CD4-positive, alpha-beta T cell (primary cell): ENCODE results near the gene ZNF23. TPM values are rescaled to one million over a fixed set of nuclear protein-coding genes. Genes with fewer than 3 reads are reported as not detected.
A peak's percentile ranks its signal among the peaks of the same experiment; 100 is the strongest.

Experiments
- ATAC-seq: fragments of 200-7000 bp; cut with Tn5 transposase; one replicate; pipeline ENCODE4 v1.10.0; 2022; ENCODE audit warnings: mild to moderate bottlenecking; ENCODE audit not compliant: poor library complexity
- CTCF ChIA-PET: fragments of 350-600 bp; sonication (Branson Sonifier 250); formaldehyde crosslinking; loops from one replicate; lab custom pipeline; 2021; ENCODE audit warnings: antibody characterized with exemption, inconsistent platforms; lab: Charles Lee
- POLR2A ChIA-PET: fragments of 350-600 bp; sonication (Branson Sonifier 250); formaldehyde crosslinking; loops from one replicate; lab custom pipeline; 2021; ENCODE audit warnings: antibody characterized with exemption, inconsistent platforms; lab: Charles Lee
- DNase-seq, 14 experiments: peaks; one replicate each; pipeline ENCODE4 v3.0.0-alpha.2; 2013 to 2020; ENCODE audit warnings: mixed read lengths in 2 of 14
- H3K27ac ChIP-seq, 2 donors: one replicate each; pipeline versions ENCODE4 v1.5.1 to v1.7.0; 2013; ENCODE audit warnings: low read length in 2 of 2, low read depth in 1 of 2, mild to moderate bottlenecking in 1 of 2
- H3K27me3 ChIP-seq, 2 experiments: 1 replicate in 1 of 2; 2 replicates in 1 of 2; pipeline versions ENCODE4 v1.6.1 to v1.7.0; 2013; ENCODE audit warnings: low read length in 2 of 2, control low read depth in 1 of 2, mild to moderate bottlenecking in 1 of 2, moderate library complexity in 1 of 2; ENCODE audit not compliant: insufficient read depth in 2 of 2, control insufficient read depth in 1 of 2
- H3K36me3 ChIP-seq: one replicate; pipeline ENCODE4 v1.6.1; 2013; ENCODE audit warnings: low read length, control low read depth; ENCODE audit not compliant: insufficient read depth
- H3K4me1 ChIP-seq: one replicate; pipeline ENCODE4 v1.6.1; 2013; ENCODE audit warnings: low read length, control low read depth; ENCODE audit not compliant: insufficient read depth
- H3K4me3 ChIP-seq: one replicate; pipeline ENCODE4 v1.5.1; 2013; ENCODE audit warnings: mild to moderate bottlenecking, low read length, moderate library complexity
- H3K9me3 ChIP-seq, 2 experiments: 1 replicate in 1 of 2; 2 replicates in 1 of 2; pipeline versions ENCODE4 v1.6.1 to v1.7.0; 2013; ENCODE audit warnings: low read length in 2 of 2, mild to moderate bottlenecking in 2 of 2, control low read depth in 1 of 2, moderate library complexity in 1 of 2; ENCODE audit not compliant: control insufficient read depth in 1 of 2, insufficient read depth in 1 of 2
- H3K27ac Mint-ChIP-seq: one replicate; pipeline ENCODE4 v1.8.0; 2020; ENCODE audit warnings: mixed read lengths
- H3K27me3 Mint-ChIP-seq: one replicate; pipeline ENCODE4 v1.8.0; 2021; ENCODE audit warnings: mixed read lengths
- H3K36me3 Mint-ChIP-seq: one replicate; pipeline ENCODE4 v1.8.0; 2021; ENCODE audit warnings: low read depth, mixed read lengths
- H3K4me1 Mint-ChIP-seq: one replicate; pipeline ENCODE4 v1.8.0; 2021; ENCODE audit warnings: low read depth, mixed read lengths
- H3K4me3 Mint-ChIP-seq: one replicate; pipeline ENCODE4 v1.8.0; 2020; ENCODE audit warnings: mild to moderate bottlenecking, mixed read lengths
- H3K9me3 Mint-ChIP-seq: one replicate; pipeline ENCODE4 v1.8.0; 2020; ENCODE audit warnings: mixed read lengths
- intact Hi-C, 2 experiments: fragments of 100-400 bp; cut with DNase I in 1 of 2; cut with micrococcal nuclease in 1 of 2; formaldehyde crosslinking; loops; one replicate each; pipeline versions ENCODE4 v1.15.1 to v1.9.0; 2023 to 2025; cut with DNase I, micrococcal nuclease
- total RNA-seq, 174 experiments: library from RNA in 2 of 174; stranded (reverse) in 2 of 174; gene quantifications; one replicate each; pipeline ENCODE4 v1.2.3 and lab custom pipeline; 2021 to 2026
- TF ChIP-seq, protein P1 (sequence below): fragments of 200-600 bp; IDR thresholded peaks from one replicate; pipeline ENCODE4 v1.8.0; 2022; ENCODE audit warnings: antibody characterized with exemption, mild to moderate bottlenecking

ZNF23 gene
- total RNA-seq, 2 experiments from 2014 or later: 7.0 to 8.4 TPM

GRCh38 chr16:71428385-71428784, 33.7 kb downstream of the ZNF23 start:
- TF ChIP-seq, protein P1, sequence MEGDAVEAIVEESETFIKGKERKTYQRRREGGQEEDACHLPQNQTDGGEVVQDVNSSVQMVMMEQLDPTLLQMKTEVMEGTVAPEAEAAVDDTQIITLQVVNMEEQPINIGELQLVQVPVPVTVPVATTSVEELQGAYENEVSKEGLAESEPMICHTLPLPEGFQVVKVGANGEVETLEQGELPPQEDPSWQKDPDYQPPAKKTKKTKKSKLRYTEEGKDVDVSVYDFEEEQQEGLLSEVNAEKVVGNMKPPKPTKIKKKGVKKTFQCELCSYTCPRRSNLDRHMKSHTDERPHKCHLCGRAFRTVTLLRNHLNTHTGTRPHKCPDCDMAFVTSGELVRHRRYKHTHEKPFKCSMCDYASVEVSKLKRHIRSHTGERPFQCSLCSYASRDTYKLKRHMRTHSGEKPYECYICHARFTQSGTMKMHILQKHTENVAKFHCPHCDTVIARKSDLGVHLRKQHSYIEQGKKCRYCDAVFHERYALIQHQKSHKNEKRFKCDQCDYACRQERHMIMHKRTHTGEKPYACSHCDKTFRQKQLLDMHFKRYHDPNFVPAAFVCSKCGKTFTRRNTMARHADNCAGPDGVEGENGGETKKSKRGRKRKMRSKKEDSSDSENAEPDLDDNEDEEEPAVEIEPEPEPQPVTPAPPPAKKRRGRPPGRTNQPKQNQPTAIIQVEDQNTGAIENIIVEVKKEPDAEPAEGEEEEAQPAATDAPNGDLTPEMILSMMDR: no peak
- H3K27me3 ChIP-seq: peaks cover 11 to 42% of the 10 kb centered on the region in 2 experiments
- Mint-ChIP-seq H3K4me3 (no peak overlapping the region), H3K4me1 (no peaks in the 10 kb centered on the region), H3K27ac (no peak overlapping the region), H3K9me3 (no peaks in the 10 kb centered on the region), H3K27me3 (peaks cover 61% of the 10 kb centered on the region), H3K36me3 (no peaks in the 10 kb centered on the region)
- no peaks in the 10 kb centered on the region for H3K4me1 ChIP-seq
- H3K9me3 ChIP-seq: peaks cover 0 to 8% of the 10 kb centered on the region in 2 experiments
- POLR2A ChIA-PET: no interaction called here
- no peak overlapping the region for H3K4me3 ChIP-seq
- H3K27ac ChIP-seq: no peak overlapping the region
- ATAC-seq (no peak), DNase-seq (no peak)
- H3K36me3 ChIP-seq: no peaks in the 10 kb centered on the region
- intact Hi-C loops: no loop called here
- CTCF ChIA-PET: interaction anchor here (1.9 kb wide), 1 partner anchor 15 kb away, joined by 7 read pairs; no protein-coding TSS in a partner anchor

- Histone ChIP-seq H3K4me1 (no peaks in the 10 kb centered on the region), H3K36me3 (no peaks in the 10 kb centered on the region), H3K27ac (no peak overlapping the region), H3K4me3 (peak overlapping the region; percentile 45), H3K27me3 (peaks cover 11 to 42% of the 10 kb centered on the region in 2 experiments), H3K9me3 (peaks cover 0 to 8% of the 10 kb centered on the region in 2 experiments)
- ChIA-PET POLR2A (no interaction called here), CTCF (no interaction called here)
- intact Hi-C loops: no loop called here
- ATAC-seq (no peak), DNase-seq (no peak)
- H3K27ac Mint-ChIP-seq: no peak overlapping the region
- peaks cover 63% of the 10 kb centered on the region for H3K27me3 Mint-ChIP-seq
- TF ChIP-seq, protein P1: no peak
- H3K9me3 Mint-ChIP-seq: no peaks in the 10 kb centered on the region
- no peaks in the 10 kb centered on the region for H3K36me3 Mint-ChIP-seq
- H3K4me1 Mint-ChIP-seq: no peaks in the 10 kb centered on the region
- no peak overlapping the region for H3K4me3 Mint-ChIP-seq
Observed at GRCh38 chr16:71426880-71427615, 35.0 kb downstream of the ZNF23 start.

DNA sequence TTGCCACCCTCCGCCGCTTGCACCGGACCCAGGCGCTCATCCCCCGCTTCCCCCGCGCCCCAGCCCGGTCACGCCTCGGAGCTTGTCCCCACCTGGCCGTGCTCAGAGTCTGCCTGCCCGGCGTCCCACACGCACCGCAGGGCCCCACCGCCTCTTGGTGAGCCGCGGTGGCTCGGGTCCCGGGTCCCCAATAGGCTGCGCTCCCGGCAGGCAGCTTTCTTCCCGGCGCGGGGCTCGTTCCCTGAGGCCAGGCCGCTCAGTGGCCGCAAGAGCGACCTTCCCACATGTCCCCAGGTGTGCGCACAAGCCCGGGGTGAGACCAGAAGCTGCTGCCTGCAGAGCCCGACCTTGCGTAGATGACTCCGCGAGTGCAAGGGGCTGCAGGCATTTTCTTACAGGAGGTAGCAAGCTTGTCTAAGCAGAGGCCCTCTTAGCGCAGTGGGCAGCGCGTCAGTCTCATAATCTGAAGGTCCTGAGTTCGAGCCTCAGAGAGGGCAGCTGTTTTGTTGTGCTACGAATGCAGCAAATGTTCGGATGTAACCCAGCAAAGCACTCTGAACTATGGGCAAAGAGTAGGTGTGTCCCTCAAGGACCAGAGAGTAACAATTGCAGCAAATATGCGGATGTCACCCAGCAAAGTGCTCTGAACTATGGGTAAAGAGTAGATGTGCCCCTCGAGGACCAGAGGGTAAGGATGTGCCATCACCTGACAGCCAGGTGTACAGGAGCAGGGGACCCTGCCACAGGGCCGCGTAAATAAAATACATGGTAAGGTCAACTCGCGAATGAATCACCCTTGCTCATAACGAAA, 35.8 kb downstream of the ZNF23 start:
- no peaks in the 10 kb centered on the region for H3K36me3 Mint-ChIP-seq
- H3K36me3 ChIP-seq: no peaks in the 10 kb centered on the region
- ChIA-PET CTCF (no interaction called here), POLR2A (no interaction called here)
- peak overlapping the region; percentile 59 for H3K27ac Mint-ChIP-seq
- DNase-seq (peak in 7 of 14 experiments; percentile 8 to 81 (median 23)), ATAC-seq (peak; percentile 70)
- no peak overlapping the region for H3K27ac ChIP-seq
- H3K4me3 Mint-ChIP-seq: peak overlapping the region; percentile 72
- no peaks in the 10 kb centered on the region for H3K4me1 Mint-ChIP-seq
- peaks cover 63% of the 10 kb centered on the region for H3K27me3 Mint-ChIP-seq
- peaks cover 11 to 42% of the 10 kb centered on the region in 2 experiments for H3K27me3 ChIP-seq
- no peaks in the 10 kb centered on the region for H3K4me1 ChIP-seq
- H3K9me3 ChIP-seq: peaks cover 0 to 8% of the 10 kb centered on the region in 2 experiments
- intact Hi-C loops: no loop called here
- no peaks in the 10 kb centered on the region for H3K9me3 Mint-ChIP-seq
- TF ChIP-seq, protein P1: no peak
- peak overlapping the region; percentile 45 for H3K4me3 ChIP-seq
